GM18907 (cell line): Measurements from ENCODE around the gene DAPP1.

Source experiments
- ATAC-seq: cut with Tn5 transposase; IDR thresholded peaks from one replicate; pipeline ENCODE4 v1.9.1; 2021; ENCODE audit warnings: mild to moderate bottlenecking, moderate library complexity; ENCODE audit not compliant: unreplicated experiment

DAPP1 gene

GRCh38 chr4:99852199-99852749 lies 35.6 kb downstream of the DAPP1 start:
- ATAC-seq, result no peak

- no peak for ATAC-seq
Measured at GRCh38 chr4:99853190-99853589, 36.6 kb downstream of the DAPP1 start.

GRCh38 chr4:99853999-99854398 lies 37.4 kb downstream of the DAPP1 start:
- no peak for ATAC-seq

- peak; percentile 45 for ATAC-seq
Measured at GRCh38 chr4:99855678-99856077, 39.1 kb downstream of the DAPP1 start.

- no peak for ATAC-seq
Measured at GRCh38 chr4:99856166-99856565, 39.5 kb downstream of the DAPP1 start.

GRCh38 chr4:99857307-99857706 lies 40.7 kb downstream of the DAPP1 start:
- no peak for ATAC-seq

- ATAC-seq, result peak; percentile 65
Measured at GRCh38 chr4:99859618-99860017, 43.0 kb downstream of the DAPP1 start.

GRCh38 chr4:99860521-99860920 lies 43.9 kb downstream of the DAPP1 start:
- no peak for ATAC-seq

- peak; percentile 78 for ATAC-seq
Measured at GRCh38 chr4:99861120-99861905, 44.7 kb downstream of the DAPP1 start.

- ATAC-seq, result no peak
Measured at GRCh38 chr4:99863804-99864203, 47.2 kb downstream of the DAPP1 start.

GRCh38 chr4:99868126-99868596 lies 51.5 kb downstream of the DAPP1 start:
- peak; percentile 67 for ATAC-seq

GRCh38 chr4:99872570-99872969 lies 55.9 kb downstream of the DAPP1 start:
- ATAC-seq, result no peak

- ATAC-seq, result no peak
Measured at GRCh38 chr4:99875071-99875470, 58.4 kb downstream of the DAPP1 start.

GRCh38 chr4:99876946-99877345 lies 60.3 kb downstream of the DAPP1 start:
- no peak for ATAC-seq

- peak; percentile 51 for ATAC-seq
Measured at GRCh38 chr4:99878604-99879003, 62.0 kb downstream of the DAPP1 start.

- no peak for ATAC-seq
Measured at GRCh38 chr4:99879458-99879857, 62.8 kb downstream of the DAPP1 start.

GRCh38 chr4:99885063-99885664 lies 68.5 kb downstream of the DAPP1 start:
- no peak for ATAC-seq

- ATAC-seq, result no peak
Measured at GRCh38 chr4:99885687-99886086, 69.1 kb downstream of the DAPP1 start.

GRCh38 chr4:99886146-99886545 lies 69.5 kb downstream of the DAPP1 start:
- no peak for ATAC-seq

GRCh38 chr4:99887837-99888236 lies 71.2 kb downstream of the DAPP1 start:
- no peak for ATAC-seq

- ATAC-seq, result no peak
Measured at GRCh38 chr4:99891351-99891750, 74.7 kb downstream of the DAPP1 start.

- no peak for ATAC-seq
Measured at GRCh38 chr4:99893029-99893428, 76.4 kb downstream of the DAPP1 start.
